OCI-LY7 (cell line): Measurements from ENCODE around the gene PCYT2.

Experiments used
- EZH2phosphoT487 ChIP-seq: fragments of 200-600 bp; sonication (generic); IDR thresholded peaks from 2 replicates; pipeline ENCODE4 v1.6.1; 2018; ENCODE audit warnings: low read depth, borderline replicate concordance, mild to moderate bottlenecking, mixed run types, antibody characterized with exemption, low read length, moderate library complexity, mixed read lengths
- TF ChIP-seq, protein P1 (sequence below): fragments of 200-600 bp; sonication (generic); conservative IDR thresholded peaks from 2 replicates; pipeline ENCODE4 v1.5.1; 2014; ENCODE audit warnings: mild to moderate bottlenecking, antibody characterized with exemption, low read length, moderate library complexity, mixed read lengths

DNA sequence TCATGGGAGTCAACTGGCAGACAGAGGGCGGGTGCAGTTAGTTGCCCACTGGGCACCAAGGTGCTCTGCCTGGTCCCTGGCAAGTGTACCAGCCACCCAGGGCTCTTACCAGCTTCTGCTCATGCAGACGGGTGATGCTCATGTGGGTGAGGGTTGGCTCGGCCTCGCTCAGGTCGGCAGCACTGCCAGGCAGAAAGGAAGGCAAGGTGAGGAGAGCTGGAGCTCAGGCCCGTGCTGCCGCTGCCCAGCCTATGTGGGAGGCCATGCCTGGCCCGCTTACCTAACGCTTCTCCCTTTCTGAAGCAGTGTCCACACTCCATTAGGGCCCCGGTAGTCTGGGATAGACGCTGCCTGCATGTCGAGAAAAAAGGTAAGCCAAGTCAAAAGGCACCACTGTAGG, 4.1 kb upstream of the PCYT2 start:
- TF ChIP-seq, protein P1, sequence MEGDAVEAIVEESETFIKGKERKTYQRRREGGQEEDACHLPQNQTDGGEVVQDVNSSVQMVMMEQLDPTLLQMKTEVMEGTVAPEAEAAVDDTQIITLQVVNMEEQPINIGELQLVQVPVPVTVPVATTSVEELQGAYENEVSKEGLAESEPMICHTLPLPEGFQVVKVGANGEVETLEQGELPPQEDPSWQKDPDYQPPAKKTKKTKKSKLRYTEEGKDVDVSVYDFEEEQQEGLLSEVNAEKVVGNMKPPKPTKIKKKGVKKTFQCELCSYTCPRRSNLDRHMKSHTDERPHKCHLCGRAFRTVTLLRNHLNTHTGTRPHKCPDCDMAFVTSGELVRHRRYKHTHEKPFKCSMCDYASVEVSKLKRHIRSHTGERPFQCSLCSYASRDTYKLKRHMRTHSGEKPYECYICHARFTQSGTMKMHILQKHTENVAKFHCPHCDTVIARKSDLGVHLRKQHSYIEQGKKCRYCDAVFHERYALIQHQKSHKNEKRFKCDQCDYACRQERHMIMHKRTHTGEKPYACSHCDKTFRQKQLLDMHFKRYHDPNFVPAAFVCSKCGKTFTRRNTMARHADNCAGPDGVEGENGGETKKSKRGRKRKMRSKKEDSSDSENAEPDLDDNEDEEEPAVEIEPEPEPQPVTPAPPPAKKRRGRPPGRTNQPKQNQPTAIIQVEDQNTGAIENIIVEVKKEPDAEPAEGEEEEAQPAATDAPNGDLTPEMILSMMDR: no peak
- no peak for TF ChIP-seq EZH2phosphoT487
